ENCODE data around the gene MDFIC.
A peak's percentile ranks its signal among the peaks of the same experiment; 100 is the strongest.
"Not testable (repeated sequence)": the region's sequence is repeated elsewhere in the genome, so short reads cannot be mapped to it uniquely, and the experiment has no call there.

The MDFIC gene, protein sequence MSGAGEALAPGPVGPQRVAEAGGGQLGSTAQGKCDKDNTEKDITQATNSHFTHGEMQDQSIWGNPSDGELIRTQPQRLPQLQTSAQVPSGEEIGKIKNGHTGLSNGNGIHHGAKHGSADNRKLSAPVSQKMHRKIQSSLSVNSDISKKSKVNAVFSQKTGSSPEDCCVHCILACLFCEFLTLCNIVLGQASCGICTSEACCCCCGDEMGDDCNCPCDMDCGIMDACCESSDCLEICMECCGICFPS

GRCh38 chr7:114922026-114922651 is at the start of gene MDFIC:
MDFIC (plus strand) TSS chr7:114922094; CDS start chr7:114923034, 940 bp downstream.
- peak; percentile 62 for DNase-seq

DNA sequence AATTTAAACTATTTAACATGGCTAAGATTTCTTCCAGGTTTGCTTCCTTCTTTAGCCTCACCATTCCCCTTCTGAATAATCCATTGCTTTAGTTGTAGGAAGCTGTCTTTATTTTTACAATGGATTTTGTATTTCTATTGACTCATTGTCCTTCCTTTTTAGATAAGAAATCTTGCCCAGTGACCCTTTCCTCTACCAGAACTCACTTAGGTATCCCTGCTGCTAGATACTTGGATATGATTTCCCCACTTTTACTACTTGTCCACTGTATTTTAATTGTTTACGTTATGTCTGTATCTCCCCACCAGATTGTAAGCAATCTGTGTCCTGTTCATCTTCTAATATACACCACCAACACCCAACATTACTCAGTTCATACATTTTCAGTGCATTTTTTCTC is 47.7 kb upstream of the MDFIC start:
- no peak for DNase-seq

GRCh38 chr7:114875186-114875585 is 46.7 kb upstream of the MDFIC start:
- no peak for DNase-seq

- DNase-seq = peak; percentile 68
Measured at GRCh38 chr7:114879554-114879953, 42.3 kb upstream of the MDFIC start.

DNA sequence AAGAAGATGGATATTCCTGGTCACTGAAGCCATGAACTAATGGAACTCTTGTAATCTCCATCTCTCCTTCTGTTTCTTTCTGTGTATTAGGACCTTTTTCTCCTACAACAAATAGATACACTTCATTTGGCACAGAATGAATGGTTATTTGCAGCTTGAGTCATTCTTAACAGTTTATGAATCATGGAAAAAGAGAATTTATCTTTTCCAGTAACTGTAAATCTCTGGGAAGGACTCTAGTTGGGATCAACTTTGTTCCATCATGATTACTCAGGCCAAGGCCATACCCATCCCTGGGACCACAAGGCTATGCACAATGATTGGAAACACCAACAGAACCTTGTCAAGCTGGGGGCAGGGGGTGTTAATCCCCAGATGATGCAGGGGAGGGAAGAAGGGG is 36.1 kb upstream of the MDFIC start:
- DNase-seq = peak; percentile 58

DNA sequence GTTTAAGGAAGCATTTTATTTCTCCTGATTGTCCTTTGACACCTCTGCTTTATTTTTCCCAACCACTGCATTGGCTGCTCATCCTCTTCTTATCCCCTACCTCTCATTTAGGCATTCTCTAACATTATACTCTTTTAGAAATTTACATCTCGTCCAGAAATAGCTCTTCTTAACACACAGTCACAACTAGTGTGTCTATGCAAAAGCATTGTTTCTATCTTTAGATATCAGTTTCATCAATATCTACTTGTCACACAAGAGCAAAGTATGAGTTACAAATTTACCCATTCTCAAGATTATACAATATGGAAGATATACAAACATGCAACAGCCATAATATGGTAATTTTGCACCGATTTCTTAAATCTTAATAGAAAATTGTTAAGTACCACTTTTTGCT is 35.7 kb upstream of the MDFIC start:
- no peak for DNase-seq

GRCh38 chr7:114889116-114889515 is 32.8 kb upstream of the MDFIC start:
- not testable (repeated sequence) for DNase-seq

GRCh38 chr7:114889646-114890285 is 32.1 kb upstream of the MDFIC start:
- peak; percentile 99 for DNase-seq

GRCh38 chr7:114890561-114890960 is 31.3 kb upstream of the MDFIC start:
- DNase-seq = no peak

GRCh38 chr7:114900127-114900526 is 21.8 kb upstream of the MDFIC start:
- DNase-seq = no peak

- no peak for DNase-seq
Measured at GRCh38 chr7:114901771-114902170, 20.1 kb upstream of the MDFIC start.

DNA sequence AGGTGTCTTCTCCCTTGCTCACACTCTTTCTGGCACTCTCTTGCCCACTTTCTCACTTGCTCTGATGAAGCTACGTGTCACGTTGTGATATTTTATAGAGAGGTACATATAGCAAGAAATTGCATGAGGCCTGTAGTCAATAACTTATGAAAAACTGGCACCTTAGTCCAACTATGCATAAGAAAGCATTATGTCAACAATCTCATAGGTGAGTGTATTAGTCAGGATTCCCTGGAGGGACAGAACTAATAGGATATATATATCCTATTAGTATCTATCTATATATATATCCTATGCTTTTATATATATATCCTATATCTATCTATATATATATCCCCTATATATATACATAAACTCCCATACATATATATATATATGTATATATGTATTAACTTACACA is 18.8 kb upstream of the MDFIC start:
- DNase-seq = no peak

- DNase-seq = no peak
Measured at GRCh38 chr7:114910787-114911186, 11.1 kb upstream of the MDFIC start.

- no peak for DNase-seq
Measured at GRCh38 chr7:114911411-114911810, 10.5 kb upstream of the MDFIC start.

DNA sequence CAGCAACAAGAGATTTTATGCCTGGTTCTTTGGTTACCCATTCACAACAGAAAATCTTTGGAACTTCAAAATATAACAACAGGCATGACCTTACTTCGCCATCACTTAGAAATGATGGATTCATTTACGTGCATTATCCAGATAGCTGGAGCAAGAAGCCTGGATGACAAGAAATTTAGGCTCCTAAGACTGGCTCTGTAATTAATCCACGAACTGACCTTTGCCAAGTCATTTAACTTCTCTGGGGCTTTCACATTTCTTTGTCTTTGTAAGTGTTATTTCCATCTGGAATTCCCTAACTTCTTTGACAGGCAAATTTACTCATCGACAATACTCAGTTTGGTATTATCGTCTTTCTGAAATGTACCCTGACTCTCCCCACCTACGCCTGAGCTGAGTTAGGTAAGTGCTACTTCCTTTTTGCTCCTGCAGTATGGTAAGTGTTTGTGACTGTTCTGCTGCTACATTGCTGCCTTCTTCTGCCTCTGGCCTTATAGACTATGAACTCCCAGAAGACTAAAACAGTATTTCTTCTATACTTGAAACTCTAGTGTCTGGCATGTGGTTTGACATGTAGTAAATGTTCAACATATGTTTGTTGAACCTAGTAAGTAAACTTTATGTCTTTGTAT is 5.5 kb upstream of the MDFIC start:
- no peak for DNase-seq

GRCh38 chr7:114917211-114917839 is 4.6 kb upstream of the MDFIC start:
- DNase-seq = no peak

GRCh38 chr7:114919587-114919986 is 2.3 kb upstream of the MDFIC start:
- DNase-seq = no peak

GRCh38 chr7:114921631-114922025 is 266 bp upstream of the MDFIC start:
- DNase-seq = no peak

- DNase-seq = peak; percentile 73
Measured at GRCh38 chr7:114922652-114923402, 933 bp downstream of the MDFIC start.

DNA sequence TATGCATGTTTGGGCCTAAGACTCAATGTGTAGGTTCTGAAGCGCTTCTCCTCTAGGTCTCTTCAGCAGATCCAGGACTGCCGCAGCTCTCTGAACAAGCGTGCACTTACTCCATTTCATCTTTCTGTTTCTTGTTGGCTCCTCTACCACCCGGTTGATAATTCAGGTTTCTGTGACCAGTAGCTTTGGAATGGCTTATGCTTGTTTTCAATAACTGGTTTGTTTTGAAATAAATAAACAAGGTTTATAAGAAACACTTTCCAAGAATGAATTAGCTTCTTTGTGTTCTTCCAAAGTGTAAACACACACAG is 1.5 kb downstream of the MDFIC start:
- DNase-seq = no peak

GRCh38 chr7:114924038-114924712 is 2.3 kb downstream of the MDFIC start:
- DNase-seq = no peak

DNA sequence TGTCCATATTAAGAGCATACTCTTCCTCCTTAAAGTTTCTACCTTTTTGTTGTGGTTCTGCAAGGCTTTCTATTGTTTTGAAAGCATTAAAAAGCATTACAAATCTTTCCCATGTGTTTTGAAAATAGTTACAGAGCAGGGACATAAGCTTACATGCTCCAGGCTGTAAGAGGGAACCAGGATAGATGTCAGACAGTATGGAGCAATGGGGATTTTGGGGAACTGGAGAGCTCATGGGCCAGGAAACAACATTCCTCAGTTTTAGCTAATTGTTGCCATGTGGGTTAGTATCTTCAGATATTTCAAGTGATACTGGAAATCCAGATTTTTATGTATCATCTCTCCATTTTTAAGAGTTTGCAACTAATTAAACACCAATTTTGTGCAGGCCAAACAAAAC is 3.5 kb downstream of the MDFIC start:
- DNase-seq = no peak
